Effector memory CD8-positive, alpha-beta T cell (primary cell): ENCODE measurements around the gene SLC38A4.
"Not testable (repeated sequence)": the region's sequence is repeated elsewhere in the genome, so short reads cannot be mapped to it uniquely, and the experiment has no call there.

Experiments
- ATAC-seq: fragments of 150-1000 bp; cut with Tn5 transposase; replicated peaks from 2 replicates; pipeline ENCODE4 v1.10.0; 2021; ENCODE audit warnings: mild to moderate bottlenecking, moderate library complexity
- DNase-seq, 3 experiments: peaks; one replicate each; pipeline ENCODE4 v3.0.0; 2021
- H3K27ac Mint-ChIP-seq, 2 donors: one replicate each; pipeline ENCODE4 v1.8.0; 2022; ENCODE audit warnings: mild to moderate bottlenecking in 2 of 2, mixed read lengths in 2 of 2, moderate library complexity in 2 of 2
- H3K27me3 Mint-ChIP-seq, 2 donors: one replicate each; pipeline ENCODE4 v1.8.0; 2022; ENCODE audit warnings: mixed read lengths in 2 of 2
- H3K36me3 Mint-ChIP-seq: one replicate; pipeline ENCODE4 v1.8.0; 2022; ENCODE audit warnings: mild to moderate bottlenecking, moderate library complexity, mixed read lengths; ENCODE audit not compliant: insufficient read depth
- H3K4me1 Mint-ChIP-seq, 2 donors: one replicate each; pipeline ENCODE4 v1.8.0; 2022; ENCODE audit warnings: low read depth in 2 of 2, mixed read lengths in 2 of 2
- H3K4me3 Mint-ChIP-seq, 2 donors: one replicate each; pipeline ENCODE4 v1.8.0; 2022; ENCODE audit warnings: mild to moderate bottlenecking in 2 of 2, mixed read lengths in 2 of 2, moderate library complexity in 2 of 2
- H3K9me3 Mint-ChIP-seq, 2 donors: one replicate each; pipeline ENCODE4 v1.8.0; 2022; ENCODE audit warnings: mixed read lengths in 2 of 2

SLC38A4 gene

GRCh38 chr12:46751173-46751572 lies 74.6 kb downstream of the SLC38A4 start:
- no peak for ATAC-seq
- Mint-ChIP-seq H3K27ac (no peak overlapping the region), H3K4me3 (no peak overlapping the region), H3K4me1 (peaks cover 0 to 4% of the 10 kb centered on the region in 2 donors), H3K27me3 (peaks cover under 1 to 11% of the 10 kb centered on the region in 2 donors), H3K36me3 (no peaks in the 10 kb centered on the region), H3K9me3 (peaks cover 3 to 8% of the 10 kb centered on the region in 2 donors)
- no peak for DNase-seq

GRCh38 chr12:46749322-46749721 lies 76.5 kb downstream of the SLC38A4 start:
- no peaks in the 10 kb centered on the region for H3K36me3 Mint-ChIP-seq
- no peak for DNase-seq
- peaks cover 6 to 10% of the 10 kb centered on the region in 2 donors for H3K9me3 Mint-ChIP-seq
- no peak for ATAC-seq
- H3K27me3 Mint-ChIP-seq: peaks cover 9 to 25% of the 10 kb centered on the region in 2 donors
- no peak overlapping the region for H3K27ac Mint-ChIP-seq
- no peak overlapping the region for H3K4me3 Mint-ChIP-seq
- H3K4me1 Mint-ChIP-seq: peaks cover 0 to 4% of the 10 kb centered on the region in 2 donors

GRCh38 chr12:46744283-46744682 lies 81.5 kb downstream of the SLC38A4 start:
- H3K4me3 Mint-ChIP-seq: no peak overlapping the region
- DNase-seq (no peak), ATAC-seq (no peak)
- no peaks in the 10 kb centered on the region for H3K36me3 Mint-ChIP-seq
- no peak overlapping the region for H3K27ac Mint-ChIP-seq
- peaks cover 7 to 23% of the 10 kb centered on the region in 2 donors for H3K9me3 Mint-ChIP-seq
- peaks cover 9 to 29% of the 10 kb centered on the region in 2 donors for H3K27me3 Mint-ChIP-seq
- H3K4me1 Mint-ChIP-seq: no peaks in the 10 kb centered on the region

- no peaks in the 10 kb centered on the region for H3K36me3 Mint-ChIP-seq
- no peaks in the 10 kb centered on the region for H3K4me1 Mint-ChIP-seq
- no peak overlapping the region for H3K27ac Mint-ChIP-seq
- H3K27me3 Mint-ChIP-seq: peaks cover 9 to 34% of the 10 kb centered on the region in 2 donors
- ATAC-seq (no peak), DNase-seq (no peak)
- peaks cover 7 to 16% of the 10 kb centered on the region in 2 donors for H3K9me3 Mint-ChIP-seq
- no peak overlapping the region for H3K4me3 Mint-ChIP-seq
Observed at GRCh38 chr12:46743456-46743855, 82.3 kb downstream of the SLC38A4 start.

- H3K4me1 Mint-ChIP-seq, H3K36me3 Mint-ChIP-seq, H3K4me3 Mint-ChIP-seq, ATAC-seq, H3K27ac Mint-ChIP-seq, DNase-seq: not testable (repeated sequence)
- H3K27me3 Mint-ChIP-seq: peaks cover 19 to 35% of the 10 kb centered on the region in 2 donors
- peaks cover 5 to 23% of the 10 kb centered on the region in 2 donors for H3K9me3 Mint-ChIP-seq
Observed at GRCh38 chr12:46742271-46742670, 83.5 kb downstream of the SLC38A4 start.

- peaks cover 0 to 2% of the 10 kb centered on the region in 2 donors for H3K4me1 Mint-ChIP-seq
- peaks cover 0 to 9% of the 10 kb centered on the region in 2 donors for H3K27me3 Mint-ChIP-seq
- ATAC-seq (no peak), DNase-seq (no peak)
- H3K36me3 Mint-ChIP-seq: no peaks in the 10 kb centered on the region
- H3K9me3 Mint-ChIP-seq: peaks cover 0 to 3% of the 10 kb centered on the region in 2 donors
- H3K4me3 Mint-ChIP-seq: no peak overlapping the region
- H3K27ac Mint-ChIP-seq: no peak overlapping the region
Observed at GRCh38 chr12:46725332-46725731, 100.5 kb downstream of the SLC38A4 start.

GRCh38 chr12:46723629-46724419 lies 102.0 kb downstream of the SLC38A4 start:
- no peak overlapping the region for H3K27ac Mint-ChIP-seq
- ATAC-seq (no peak), DNase-seq (no peak)
- peaks cover 0 to 2% of the 10 kb centered on the region in 2 donors for H3K4me1 Mint-ChIP-seq
- peaks cover 0 to 6% of the 10 kb centered on the region in 2 donors for H3K9me3 Mint-ChIP-seq
- peaks cover 0 to 17% of the 10 kb centered on the region in 2 donors for H3K27me3 Mint-ChIP-seq
- H3K36me3 Mint-ChIP-seq: no peaks in the 10 kb centered on the region
- no peak overlapping the region for H3K4me3 Mint-ChIP-seq

GRCh38 chr12:46722394-46723185 lies 103.2 kb downstream of the SLC38A4 start:
- H3K9me3 Mint-ChIP-seq: peaks cover 0 to 6% of the 10 kb centered on the region in 2 donors
- no peak overlapping the region for H3K4me3 Mint-ChIP-seq
- no peaks in the 10 kb centered on the region for H3K36me3 Mint-ChIP-seq
- DNase-seq (no peak), ATAC-seq (no peak)
- H3K27me3 Mint-ChIP-seq: peaks cover 0 to 17% of the 10 kb centered on the region in 2 donors
- no peak overlapping the region for H3K27ac Mint-ChIP-seq
- peaks cover 0 to 2% of the 10 kb centered on the region in 2 donors for H3K4me1 Mint-ChIP-seq

GRCh38 chr12:46718495-46718894 lies 107.3 kb downstream of the SLC38A4 start:
- H3K9me3 Mint-ChIP-seq: peaks cover 0 to 10% of the 10 kb centered on the region in 2 donors
- no peak for DNase-seq
- no peaks in the 10 kb centered on the region for H3K4me1 Mint-ChIP-seq
- peaks cover 0 to 8% of the 10 kb centered on the region in 2 donors for H3K27me3 Mint-ChIP-seq
- H3K4me3 Mint-ChIP-seq: no peak overlapping the region
- no peaks in the 10 kb centered on the region for H3K36me3 Mint-ChIP-seq
- no peak for ATAC-seq
- no peak overlapping the region for H3K27ac Mint-ChIP-seq

- Mint-ChIP-seq H3K27ac (no peak overlapping the region), H3K9me3 (peaks cover 0 to 10% of the 10 kb centered on the region in 2 donors), H3K4me1 (no peaks in the 10 kb centered on the region), H3K36me3 (no peaks in the 10 kb centered on the region), H3K27me3 (peaks cover 0 to 8% of the 10 kb centered on the region in 2 donors), H3K4me3 (no peak overlapping the region)
- ATAC-seq (no peak), DNase-seq (no peak)
Observed at GRCh38 chr12:46717868-46718267, 107.9 kb downstream of the SLC38A4 start.

- DNase-seq (no peak), ATAC-seq (no peak)
- Mint-ChIP-seq H3K4me3 (no peak overlapping the region), H3K27me3 (peaks cover 0 to 8% of the 10 kb centered on the region in 2 donors), H3K9me3 (peaks cover 0 to 10% of the 10 kb centered on the region in 2 donors), H3K4me1 (no peaks in the 10 kb centered on the region), H3K36me3 (no peaks in the 10 kb centered on the region), H3K27ac (no peak overlapping the region)
Observed at GRCh38 chr12:46717159-46717558, 108.6 kb downstream of the SLC38A4 start.
